ENCODE data around the gene ENTPD8.

The ENTPD8 gene

DNA sequence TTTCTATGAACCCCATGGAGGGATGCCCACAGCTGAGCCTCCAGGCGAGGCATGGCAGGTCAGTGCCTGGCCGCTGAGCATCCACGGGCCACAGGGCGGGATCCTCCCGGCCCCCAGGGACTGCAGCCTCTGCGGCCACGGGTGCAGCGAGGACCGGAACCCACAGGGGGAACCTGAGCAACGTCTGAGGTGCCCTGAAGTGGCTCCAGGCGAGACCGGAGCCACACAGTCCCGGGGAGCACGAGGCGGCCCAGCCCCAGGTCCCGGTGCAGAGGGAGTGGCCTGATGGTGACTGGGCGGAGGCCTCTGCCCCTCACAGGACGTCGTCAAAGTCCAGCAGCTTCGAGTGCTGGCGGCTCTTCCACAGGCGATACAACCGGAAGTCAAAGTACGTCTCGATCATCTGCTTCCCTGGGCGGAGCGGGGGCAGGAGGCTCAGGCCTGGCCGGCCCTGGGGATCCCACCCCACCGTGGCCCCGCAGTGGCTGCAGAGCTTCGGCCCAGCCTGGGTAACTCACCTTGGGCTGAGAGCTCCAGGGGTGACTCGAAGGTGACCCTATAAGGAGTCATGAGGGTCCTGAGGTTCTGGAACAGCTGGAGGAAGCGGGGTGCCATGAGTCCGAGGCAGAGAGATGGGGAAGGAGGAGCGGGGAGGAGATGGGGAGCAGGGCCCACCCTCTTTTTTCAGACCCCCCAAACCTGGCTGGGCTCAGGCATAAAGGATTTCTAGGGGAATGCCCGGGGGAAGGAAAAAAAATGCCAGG, 8.1 kb upstream of the ENTPD8 start:
- peaks cover 2% of the 10 kb centered on the region for H3K36me3 ChIP-seq (ENCODE audit: control insufficient read depth, insufficient read depth, low read length)
- H3K4me3 ChIP-seq (ENCODE audit: low read length) = no peak overlapping the region
- H3K79me1 ChIP-seq (ENCODE audit: low read length) = no peaks in the 10 kb centered on the region
- H3K23ac ChIP-seq (ENCODE audit: low read length) = no peak overlapping the region
- no peak overlapping the region for H4K8ac ChIP-seq (ENCODE audit: low read depth, low read length)
- no peaks in the 10 kb centered on the region for H3K27me3 ChIP-seq (ENCODE audit: insufficient read depth, low read length, poor library complexity)
- no peak overlapping the region for H3K56ac ChIP-seq (ENCODE audit: low read length)
- no peak overlapping the region for H3K18ac ChIP-seq (ENCODE audit: low read length)
- H4K5ac ChIP-seq (ENCODE audit: low read length) = no peak overlapping the region
- H2AK5ac ChIP-seq (ENCODE audit: low read length) = no peak overlapping the region
- H3K27ac ChIP-seq (ENCODE audit: low read depth, low read length) = no peak overlapping the region
- H3K79me2 ChIP-seq (ENCODE audit: control insufficient read depth, insufficient read depth, low read length) = no peaks in the 10 kb centered on the region
- WGBS (ENCODE audit: extremely low coverage, insufficient coverage, low lambda C conversion rate) = no CpG with 5 or more reads among the region's 36 CpGs
- no peak for DNase-seq
- no peak overlapping the region for H2BK15ac ChIP-seq (replicated peaks; ENCODE audit: low read depth)
- no peak overlapping the region for H3K4me2 ChIP-seq (ENCODE audit: low read length)
- H2BK120ac ChIP-seq (ENCODE audit: low read depth, low read length) = no peak overlapping the region
- H3K9ac ChIP-seq (ENCODE audit: low read length) = no peak overlapping the region
- no peak overlapping the region for H3K4ac ChIP-seq (ENCODE audit: low read depth, low read length)
- no peak overlapping the region for H2BK5ac ChIP-seq (ENCODE audit: low read length)
- H3K4me1 ChIP-seq (ENCODE audit: control insufficient read depth, low read depth, low read length) = no peaks in the 10 kb centered on the region

GRCh38 chr9:137448602-137448962, 7.4 kb upstream of the ENTPD8 start:
- no peaks in the 10 kb centered on the region for H3K4me1 ChIP-seq (ENCODE audit: control insufficient read depth, low read depth, low read length)
- H3K27ac ChIP-seq (ENCODE audit: low read depth, low read length) = no peak overlapping the region
- no peak overlapping the region for H3K4me2 ChIP-seq (ENCODE audit: low read length)
- no peak overlapping the region for H3K9ac ChIP-seq (ENCODE audit: low read length)
- H3K79me2 ChIP-seq (ENCODE audit: control insufficient read depth, insufficient read depth, low read length) = no peaks in the 10 kb centered on the region
- H3K36me3 ChIP-seq (ENCODE audit: control insufficient read depth, insufficient read depth, low read length) = peaks cover 2% of the 10 kb centered on the region
- no peak for DNase-seq
- H4K8ac ChIP-seq (ENCODE audit: low read depth, low read length) = no peak overlapping the region
- H3K56ac ChIP-seq (ENCODE audit: low read length) = no peak overlapping the region
- H2BK15ac ChIP-seq (replicated peaks; ENCODE audit: low read depth) = no peak overlapping the region
- no peak overlapping the region for H3K4ac ChIP-seq (ENCODE audit: low read depth, low read length)
- no peak overlapping the region for H2AK5ac ChIP-seq (ENCODE audit: low read length)
- no peak overlapping the region for H3K18ac ChIP-seq (ENCODE audit: low read length)
- H3K4me3 ChIP-seq (ENCODE audit: low read length) = no peak overlapping the region
- WGBS (ENCODE audit: extremely low coverage, insufficient coverage, low lambda C conversion rate) = no CpG with 5 or more reads among the region's 16 CpGs
- no peaks in the 10 kb centered on the region for H3K27me3 ChIP-seq (ENCODE audit: insufficient read depth, low read length, poor library complexity)
- no peaks in the 10 kb centered on the region for H3K79me1 ChIP-seq (ENCODE audit: low read length)
- no peak overlapping the region for H2BK5ac ChIP-seq (ENCODE audit: low read length)
- H3K23ac ChIP-seq (ENCODE audit: low read length) = no peak overlapping the region
- H2BK120ac ChIP-seq (ENCODE audit: low read depth, low read length) = no peak overlapping the region
- H4K5ac ChIP-seq (ENCODE audit: low read length) = no peak overlapping the region

DNA sequence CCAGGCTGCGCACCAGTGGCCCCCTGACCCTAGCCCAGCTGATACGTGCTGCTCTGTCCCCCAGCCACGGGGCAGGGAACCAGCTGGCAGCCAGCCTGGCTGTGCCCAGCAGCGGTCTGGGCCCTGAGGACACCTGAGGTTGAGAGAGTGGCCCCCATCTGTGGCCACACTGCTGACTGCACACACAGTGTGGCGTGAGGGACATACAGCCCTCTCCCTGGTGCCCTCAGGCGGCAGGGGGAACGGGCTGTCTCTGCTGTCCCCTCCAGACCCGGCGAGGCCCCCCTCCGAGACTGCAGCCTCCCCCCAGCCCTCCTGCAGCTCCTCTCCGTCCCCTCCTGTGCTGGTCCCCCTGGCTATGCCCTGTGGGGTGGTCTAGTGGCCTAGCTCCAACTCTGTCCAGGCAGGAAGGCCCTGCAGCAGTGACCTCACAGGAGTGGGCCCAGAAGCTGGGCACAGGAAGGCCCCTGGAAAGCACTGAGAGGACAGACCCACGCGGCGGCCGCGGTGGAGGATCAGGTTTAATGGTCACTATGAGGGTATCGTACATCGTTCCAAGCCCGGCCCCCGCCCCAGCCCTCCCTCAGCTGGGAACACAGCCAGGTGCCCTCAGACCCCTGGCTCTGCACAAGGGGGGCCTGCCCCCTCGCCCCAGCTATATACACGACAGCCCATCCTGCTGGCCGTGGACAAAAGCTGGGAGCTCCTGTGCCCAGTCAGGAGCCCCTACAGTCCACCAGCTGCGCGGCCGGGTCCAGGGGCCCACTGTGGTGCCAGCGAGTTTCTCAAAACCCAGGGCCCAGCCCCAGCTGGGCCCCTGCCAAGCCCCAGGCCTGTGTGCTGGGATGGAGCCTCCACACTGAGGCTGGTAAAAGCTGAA, 6.8 kb upstream of the ENTPD8 start:
- Histone ChIP-seq H3K36me3 (ENCODE audit: control insufficient read depth, insufficient read depth, low read length) (peaks cover 2% of the 10 kb centered on the region), H3K27ac (ENCODE audit: low read depth, low read length) (no peak overlapping the region), H3K23ac (ENCODE audit: low read length) (no peak overlapping the region), H4K8ac (ENCODE audit: low read depth, low read length) (no peak overlapping the region), H3K4me1 (ENCODE audit: control insufficient read depth, low read depth, low read length) (no peaks in the 10 kb centered on the region), H3K27me3 (ENCODE audit: insufficient read depth, low read length, poor library complexity) (no peaks in the 10 kb centered on the region), H3K4me3 (ENCODE audit: low read length) (no peak overlapping the region), H3K4me2 (ENCODE audit: low read length) (no peak overlapping the region), H2AK5ac (ENCODE audit: low read length) (no peak overlapping the region), H3K4ac (ENCODE audit: low read depth, low read length) (no peak overlapping the region), H2BK120ac (ENCODE audit: low read depth, low read length) (no peak overlapping the region), H3K79me1 (ENCODE audit: low read length) (no peaks in the 10 kb centered on the region), H2BK5ac (ENCODE audit: low read length) (no peak overlapping the region), H3K56ac (ENCODE audit: low read length) (no peak overlapping the region), H3K18ac (ENCODE audit: low read length) (no peak overlapping the region), H3K9ac (ENCODE audit: low read length) (no peak overlapping the region), H2BK15ac (replicated peaks; ENCODE audit: low read depth) (no peak overlapping the region), H3K79me2 (ENCODE audit: control insufficient read depth, insufficient read depth, low read length) (no peaks in the 10 kb centered on the region), H4K5ac (ENCODE audit: low read length) (no peak overlapping the region)
- WGBS (ENCODE audit: extremely low coverage, insufficient coverage, low lambda C conversion rate) = no CpG with 5 or more reads among the region's 27 CpGs
- DNase-seq = no peak

DNA sequence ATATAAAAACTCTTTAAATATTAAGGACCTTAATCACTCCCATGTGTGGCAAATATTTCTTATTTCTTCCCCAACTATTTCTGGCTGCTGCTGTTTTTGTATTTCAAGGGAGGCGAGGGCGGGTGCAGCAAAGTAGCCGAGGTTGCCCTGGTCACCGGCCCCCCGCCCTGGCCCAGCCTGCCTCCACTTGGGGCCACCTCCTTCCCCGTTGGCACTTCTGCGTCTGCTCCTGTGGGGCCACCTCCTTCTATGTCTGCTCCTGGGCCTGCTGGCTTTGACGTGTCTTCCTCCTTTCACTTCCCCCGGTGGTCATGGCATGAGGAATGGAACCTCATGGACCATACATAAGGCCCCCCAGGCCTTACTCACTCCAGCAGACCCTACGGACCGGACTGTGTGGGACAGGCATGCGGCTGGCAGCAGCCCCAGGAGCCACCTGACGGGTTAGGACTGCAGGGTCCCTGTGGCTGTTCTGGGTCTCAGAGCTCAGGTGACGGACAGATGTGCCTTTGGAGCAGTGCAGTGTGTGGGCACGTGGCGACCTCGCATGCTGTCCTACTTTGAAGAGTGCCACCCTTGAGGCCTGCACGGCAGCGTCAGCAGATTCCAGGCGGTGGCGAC, 5.8 kb upstream of the ENTPD8 start:
- H2AK5ac ChIP-seq (ENCODE audit: low read length) = no peak overlapping the region
- no peak overlapping the region for H4K5ac ChIP-seq (ENCODE audit: low read length)
- no peak overlapping the region for H3K4me2 ChIP-seq (ENCODE audit: low read length)
- no peak overlapping the region for H3K4me3 ChIP-seq (ENCODE audit: low read length)
- H4K8ac ChIP-seq (ENCODE audit: low read depth, low read length) = no peak overlapping the region
- no peak overlapping the region for H3K18ac ChIP-seq (ENCODE audit: low read length)
- no peaks in the 10 kb centered on the region for H3K27me3 ChIP-seq (ENCODE audit: insufficient read depth, low read length, poor library complexity)
- H3K23ac ChIP-seq (ENCODE audit: low read length) = no peak overlapping the region
- H2BK5ac ChIP-seq (ENCODE audit: low read length) = no peak overlapping the region
- H2BK15ac ChIP-seq (replicated peaks; ENCODE audit: low read depth) = no peak overlapping the region
- H3K56ac ChIP-seq (ENCODE audit: low read length) = no peak overlapping the region
- H2BK120ac ChIP-seq (ENCODE audit: low read depth, low read length) = no peak overlapping the region
- no CpG with 5 or more reads among the region's 21 CpGs for WGBS (ENCODE audit: extremely low coverage, insufficient coverage, low lambda C conversion rate)
- no peaks in the 10 kb centered on the region for H3K4me1 ChIP-seq (ENCODE audit: control insufficient read depth, low read depth, low read length)
- H3K36me3 ChIP-seq (ENCODE audit: control insufficient read depth, insufficient read depth, low read length) = peaks cover 2% of the 10 kb centered on the region
- no peak overlapping the region for H3K27ac ChIP-seq (ENCODE audit: low read depth, low read length)
- DNase-seq = no peak
- no peaks in the 10 kb centered on the region for H3K79me1 ChIP-seq (ENCODE audit: low read length)
- H3K79me2 ChIP-seq (ENCODE audit: control insufficient read depth, insufficient read depth, low read length) = no peaks in the 10 kb centered on the region
- H3K4ac ChIP-seq (ENCODE audit: low read depth, low read length) = no peak overlapping the region
- no peak overlapping the region for H3K9ac ChIP-seq (ENCODE audit: low read length)

DNA sequence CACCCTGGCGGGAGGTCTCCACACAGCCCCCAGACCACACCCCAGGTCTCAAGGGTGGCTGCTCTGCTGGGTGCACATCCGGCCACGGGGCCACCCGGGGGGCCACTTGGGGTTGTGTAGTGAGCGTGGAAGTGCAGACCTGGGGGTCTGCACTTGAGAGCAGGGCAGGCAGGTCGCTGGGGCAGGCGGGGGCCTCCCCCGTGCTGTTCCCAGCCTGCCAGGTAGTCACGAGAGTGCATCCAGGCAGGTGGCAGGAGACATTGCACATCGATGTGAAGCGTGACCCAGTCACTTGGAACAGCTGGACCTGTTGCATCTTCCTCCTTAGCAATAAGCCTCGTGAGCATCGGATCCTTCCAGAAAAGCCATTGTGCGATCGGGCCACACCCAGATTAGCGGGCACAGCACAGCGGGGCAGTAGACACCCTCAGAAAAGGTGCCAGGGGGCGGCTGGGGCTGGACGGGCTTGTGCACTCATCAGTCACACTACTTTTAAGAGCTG, 4.8 kb upstream of the ENTPD8 start:
- H2BK5ac ChIP-seq (ENCODE audit: low read length) = no peak overlapping the region
- H2BK120ac ChIP-seq (ENCODE audit: low read depth, low read length) = no peak overlapping the region
- no peak overlapping the region for H3K27ac ChIP-seq (ENCODE audit: low read depth, low read length)
- no peak for DNase-seq
- H2AK5ac ChIP-seq (ENCODE audit: low read length) = no peak overlapping the region
- H3K79me2 ChIP-seq (ENCODE audit: control insufficient read depth, insufficient read depth, low read length) = no peaks in the 10 kb centered on the region
- H3K36me3 ChIP-seq (ENCODE audit: control insufficient read depth, insufficient read depth, low read length) = peaks cover 2% of the 10 kb centered on the region
- no CpG with 5 or more reads among the region's 19 CpGs for WGBS (ENCODE audit: extremely low coverage, insufficient coverage, low lambda C conversion rate)
- no peak overlapping the region for H3K56ac ChIP-seq (ENCODE audit: low read length)
- no peak overlapping the region for H3K18ac ChIP-seq (ENCODE audit: low read length)
- H3K4me2 ChIP-seq (ENCODE audit: low read length) = no peak overlapping the region
- H4K8ac ChIP-seq (ENCODE audit: low read depth, low read length) = no peak overlapping the region
- H3K27me3 ChIP-seq (ENCODE audit: insufficient read depth, low read length, poor library complexity) = no peaks in the 10 kb centered on the region
- no peak overlapping the region for H3K23ac ChIP-seq (ENCODE audit: low read length)
- no peaks in the 10 kb centered on the region for H3K4me1 ChIP-seq (ENCODE audit: control insufficient read depth, low read depth, low read length)
- H4K5ac ChIP-seq (ENCODE audit: low read length) = no peak overlapping the region
- H3K4ac ChIP-seq (ENCODE audit: low read depth, low read length) = no peak overlapping the region
- no peak overlapping the region for H3K9ac ChIP-seq (ENCODE audit: low read length)
- no peaks in the 10 kb centered on the region for H3K79me1 ChIP-seq (ENCODE audit: low read length)
- no peak overlapping the region for H2BK15ac ChIP-seq (replicated peaks; ENCODE audit: low read depth)
- no peak overlapping the region for H3K4me3 ChIP-seq (ENCODE audit: low read length)

Measured in mesendoderm (in vitro differentiated cells).